Cardiac muscle cell (in vitro differentiated cells and primary cell): ENCODE data around the gene ADA. TPM values are rescaled to one million over a fixed set of nuclear protein-coding genes. Genes with fewer than 3 reads are reported as not detected.

Experiments
- DNase-seq, 2 donors: peaks; one replicate each; pipeline versions ENCODE4 v3.0.0 to v3.0.0-alpha.2; 2010 to 2017; ENCODE audit warnings: low read depth in 1 of 2, low spot score in 1 of 2
- H3K27ac ChIP-seq: fragments of 200-600 bp; sonication (generic); 2 replicates; pipeline ENCODE4 v1.5.1; 2016
- H3K27me3 ChIP-seq: fragments of 200-600 bp; sonication (generic); 2 replicates; pipeline ENCODE4 v1.6.0; 2016; ENCODE audit warnings: control low read depth
- H3K36me3 ChIP-seq: fragments of 200-600 bp; sonication (generic); 2 replicates; pipeline ENCODE4 v1.5.1; 2016; ENCODE audit warnings: control low read depth
- H3K4me1 ChIP-seq: fragments of 200-600 bp; sonication (generic); 2 replicates; pipeline ENCODE4 v1.8.1; 2017; ENCODE audit warnings: low read depth, mild to moderate bottlenecking, mixed run types
- H3K4me3 ChIP-seq: fragments of 200-600 bp; sonication (generic); 2 replicates; pipeline ENCODE4 v1.5.1; 2016; ENCODE audit warnings: mild to moderate bottlenecking
- H3K9me3 ChIP-seq: fragments of 200-600 bp; sonication (generic); 2 replicates; pipeline ENCODE4 v1.5.1; 2017; ENCODE audit warnings: low read depth, mild to moderate bottlenecking, control low read depth
- CTCF ChIP-seq: IDR thresholded peaks from 2 replicates; pipeline ENCODE4 v1.5.1; 2012; ENCODE audit warnings: low read depth, mild to moderate bottlenecking, low read length
- polyA plus RNA-seq: library from polyadenylated mRNA; unstranded; fragments of >200 nt; fragmentation: Nextera tagmentation; extraction: Ambion mirVana; gene quantifications from 2 replicates; pipeline ENCODE4 v1.2.1, GENCODE V29; 2016
- total RNA-seq: library from RNA; depleted of rRNA; stranded (reverse); fragments of >200 nt; gene quantifications from 2 replicates; pipeline ENCODE4 v1.2.3, GENCODE V29; 2016

Gene ADA
- total and polyA plus RNA-seq, 2 experiments from 2014 or later, result 16.7 to 18.9 TPM

- Histone ChIP-seq H3K4me3 (no peak overlapping the region), H3K27me3 (no peaks in the 10 kb centered on the region), H3K36me3 (no peaks in the 10 kb centered on the region), H3K4me1 (peaks cover 17% of the 10 kb centered on the region), H3K27ac (no peak overlapping the region), H3K9me3 (no peaks in the 10 kb centered on the region)
- no peak for TF ChIP-seq CTCF
- DNase-seq, result no peak
Observed at GRCh38 chr20:44600758-44601201, 50.7 kb downstream of the ADA start.

GRCh38 chr20:44600301-44600700 lies 51.2 kb downstream of the ADA start:
- H3K4me3 ChIP-seq, result no peak overlapping the region
- no peak overlapping the region for H3K27ac ChIP-seq
- H3K9me3 ChIP-seq, result no peaks in the 10 kb centered on the region
- H3K27me3 ChIP-seq, result no peaks in the 10 kb centered on the region
- TF ChIP-seq CTCF, result no peak
- no peak for DNase-seq
- H3K4me1 ChIP-seq, result peaks cover 17% of the 10 kb centered on the region
- no peaks in the 10 kb centered on the region for H3K36me3 ChIP-seq

GRCh38 chr20:44599715-44600114 lies 51.8 kb downstream of the ADA start:
- no peak for TF ChIP-seq CTCF
- no peak for DNase-seq
- Histone ChIP-seq H3K36me3 (no peaks in the 10 kb centered on the region), H3K4me3 (no peak overlapping the region), H3K27ac (no peak overlapping the region), H3K27me3 (no peaks in the 10 kb centered on the region), H3K9me3 (no peaks in the 10 kb centered on the region), H3K4me1 (peaks cover 17% of the 10 kb centered on the region)

- peak overlapping the region; percentile 43 for H3K27ac ChIP-seq
- DNase-seq, result peak in 1 of 2 donors; percentile 70
Observed at GRCh38 chr20:44598423-44599305, 52.8 kb downstream of the ADA start.

GRCh38 chr20:44597930-44598329 lies 53.6 kb downstream of the ADA start:
- Histone ChIP-seq H3K27me3 (no peaks in the 10 kb centered on the region), H3K27ac (no peak overlapping the region), H3K4me1 (peaks cover 17% of the 10 kb centered on the region), H3K4me3 (no peak overlapping the region), H3K9me3 (no peaks in the 10 kb centered on the region), H3K36me3 (no peaks in the 10 kb centered on the region)
- DNase-seq, result no peak
- no peak for TF ChIP-seq CTCF

More at GRCh38 chr20:44598423-44599305, 52.8 kb downstream of the ADA start:
- TF ChIP-seq CTCF, result peak; percentile 19
- peaks cover 17% of the 10 kb centered on the region for H3K4me1 ChIP-seq
- no peaks in the 10 kb centered on the region for H3K27me3 ChIP-seq
- H3K4me3 ChIP-seq, result no peak overlapping the region
- no peaks in the 10 kb centered on the region for H3K9me3 ChIP-seq
- no peaks in the 10 kb centered on the region for H3K36me3 ChIP-seq
